BJ (cell line): Measurements from ENCODE around the gene DIS3L2. TPM values are rescaled to one million over a fixed set of nuclear protein-coding genes. Genes with fewer than 3 reads are reported as not detected.
"Not testable (repeated sequence)": the region's sequence is repeated elsewhere in the genome, so short reads cannot be mapped to it uniquely, and the experiment has no call there.

Experiments used
- CTCF ChIA-PET: fragments of 350-600 bp; formaldehyde crosslinking; extraction: SDS; loops from one replicate; lab custom pipeline; 2021; ENCODE audit warnings: antibody characterized with exemption, inconsistent platforms; lab: Yijun Ruan, JAX
- POLR2A ChIA-PET: fragments of 300-600 bp; sonication (Branson Sonifier 250); formaldehyde crosslinking; extraction: SDS; loops from one replicate; lab custom pipeline; 2021; ENCODE audit warnings: antibody characterized with exemption; lab: Charles Lee
- DNase-seq: peaks from one replicate; pipeline ENCODE4 v3.0.0-alpha.2; 2011; ENCODE audit warnings: low read depth
- H3K27me3 ChIP-seq: 2 replicates; pipeline ENCODE4 v1.6.0; 2011; ENCODE audit warnings: low read length; ENCODE audit not compliant: control insufficient read depth, insufficient read depth
- H3K36me3 ChIP-seq: 2 replicates; pipeline ENCODE4 v1.5.1; 2011; ENCODE audit warnings: low read length; ENCODE audit not compliant: control insufficient read depth, insufficient read depth
- H3K4me3 ChIP-seq: 2 replicates; pipeline ENCODE4 v1.5.1; 2011; ENCODE audit warnings: low read depth, mild to moderate bottlenecking, control low read depth, low read length
- polyA plus RNA-seq: library from polyadenylated mRNA; depleted of rRNA; stranded (reverse); fragments of >200 nt; gene quantifications from 2 replicates; pipeline ENCODE4 v1.2.3, GENCODE V29; 2011
- TF ChIP-seq, protein P1 (sequence below): IDR thresholded peaks from 2 replicates; pipeline ENCODE4 v1.5.1; 2011; ENCODE audit warnings: low read depth, mild to moderate bottlenecking, control low read depth, inconsistent platforms, low read length, moderate library complexity; ENCODE audit not compliant: insufficient read depth

The DIS3L2 gene
- polyA plus RNA-seq, 1 experiment = 12.4 TPM

DNA sequence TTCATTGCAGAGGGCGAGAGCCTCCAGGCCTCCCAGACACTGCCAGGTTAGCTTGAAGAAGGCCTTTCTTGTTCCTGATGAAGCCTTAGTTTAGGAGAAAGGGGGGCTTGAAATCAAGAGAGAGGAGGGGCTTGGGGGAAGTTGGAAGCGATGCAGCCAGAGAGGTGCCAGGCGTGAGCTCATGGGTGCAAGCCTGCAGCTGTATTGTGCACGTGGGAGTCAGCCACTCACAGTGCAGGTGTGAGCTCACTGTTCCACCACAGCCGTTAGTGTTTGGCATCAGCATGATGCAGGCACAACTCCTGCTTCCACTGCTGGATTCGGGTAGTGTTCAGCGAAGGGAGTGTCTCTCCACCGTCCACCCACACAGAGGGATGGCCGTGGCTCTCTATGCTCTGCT lies 348.6 kb downstream of the DIS3L2 start:
- ChIA-PET CTCF (interaction anchor here (1.4 to 3.4 kb wide), 4 partner anchors 16 to 409 kb away, joined by 5 to 16 read pairs (median 6); no protein-coding TSS in a partner anchor), POLR2A (no interaction called here)
- H3K27me3 ChIP-seq = no peaks in the 10 kb centered on the region
- TF ChIP-seq, protein P1, sequence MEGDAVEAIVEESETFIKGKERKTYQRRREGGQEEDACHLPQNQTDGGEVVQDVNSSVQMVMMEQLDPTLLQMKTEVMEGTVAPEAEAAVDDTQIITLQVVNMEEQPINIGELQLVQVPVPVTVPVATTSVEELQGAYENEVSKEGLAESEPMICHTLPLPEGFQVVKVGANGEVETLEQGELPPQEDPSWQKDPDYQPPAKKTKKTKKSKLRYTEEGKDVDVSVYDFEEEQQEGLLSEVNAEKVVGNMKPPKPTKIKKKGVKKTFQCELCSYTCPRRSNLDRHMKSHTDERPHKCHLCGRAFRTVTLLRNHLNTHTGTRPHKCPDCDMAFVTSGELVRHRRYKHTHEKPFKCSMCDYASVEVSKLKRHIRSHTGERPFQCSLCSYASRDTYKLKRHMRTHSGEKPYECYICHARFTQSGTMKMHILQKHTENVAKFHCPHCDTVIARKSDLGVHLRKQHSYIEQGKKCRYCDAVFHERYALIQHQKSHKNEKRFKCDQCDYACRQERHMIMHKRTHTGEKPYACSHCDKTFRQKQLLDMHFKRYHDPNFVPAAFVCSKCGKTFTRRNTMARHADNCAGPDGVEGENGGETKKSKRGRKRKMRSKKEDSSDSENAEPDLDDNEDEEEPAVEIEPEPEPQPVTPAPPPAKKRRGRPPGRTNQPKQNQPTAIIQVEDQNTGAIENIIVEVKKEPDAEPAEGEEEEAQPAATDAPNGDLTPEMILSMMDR = no peak
- no peak overlapping the region for H3K4me3 ChIP-seq
- peaks cover 1% of the 10 kb centered on the region; the same call in 1 of the 2 replicates for H3K36me3 ChIP-seq
- DNase-seq = no peak

DNA sequence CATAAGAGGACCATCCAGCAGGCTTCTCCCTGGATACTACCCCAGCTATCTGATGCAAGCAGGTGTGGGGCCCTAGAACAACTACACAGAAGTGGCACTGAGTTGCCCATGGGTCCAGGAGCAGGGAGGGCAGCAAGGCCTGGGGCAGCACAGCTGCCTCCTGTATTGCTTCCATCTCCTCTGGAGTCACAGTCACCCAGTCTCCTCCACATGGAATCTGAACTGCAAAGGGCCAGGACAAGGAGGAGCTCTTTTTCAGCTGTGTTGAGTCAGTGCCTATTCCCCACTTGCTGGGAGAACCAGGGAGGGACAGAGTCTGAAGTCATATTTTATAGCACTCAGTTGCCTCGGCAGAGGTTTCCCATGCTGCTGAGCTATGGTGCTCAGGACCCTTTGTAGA lies 349.2 kb downstream of the DIS3L2 start:
- Histone ChIP-seq H3K36me3 (peaks cover 1% of the 10 kb centered on the region; the same call in 1 of the 2 replicates), H3K27me3 (no peaks in the 10 kb centered on the region), H3K4me3 (no peak overlapping the region)
- no peak for DNase-seq
- ChIA-PET POLR2A (no interaction called here), CTCF (interaction anchor here (1.4 to 3.4 kb wide), 4 partner anchors 16 to 410 kb away, joined by 5 to 16 read pairs (median 6); no protein-coding TSS in a partner anchor)
- TF ChIP-seq, protein P1 = no peak

DNA sequence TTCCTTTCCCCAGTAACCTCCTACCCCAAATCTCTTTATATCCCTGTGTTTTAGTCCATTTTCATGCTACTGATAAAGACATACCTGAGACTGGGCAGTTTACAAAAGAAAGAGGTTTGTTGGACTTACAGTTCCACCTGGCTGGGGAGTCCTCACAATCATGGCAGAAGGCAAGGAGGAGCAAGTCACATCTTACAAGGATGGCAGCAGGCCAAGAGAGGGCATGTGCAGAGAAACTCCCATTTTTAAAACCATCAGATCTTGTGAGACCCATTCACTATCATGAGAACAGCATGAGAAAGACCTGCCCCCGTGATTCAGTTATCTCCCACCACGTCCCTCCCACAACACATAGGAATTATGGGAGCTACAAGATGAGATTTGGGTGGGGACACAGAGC lies 352.1 kb downstream of the DIS3L2 start:
- H3K4me3 ChIP-seq, H3K27me3 ChIP-seq, H3K36me3 ChIP-seq, POLR2A ChIA-PET, DNase-seq: not testable (repeated sequence)
- CTCF ChIA-PET = interaction anchor here (1.0 kb wide), 1 partner anchor 379 kb away, joined by 3 read pairs; no protein-coding TSS in a partner anchor

DNA sequence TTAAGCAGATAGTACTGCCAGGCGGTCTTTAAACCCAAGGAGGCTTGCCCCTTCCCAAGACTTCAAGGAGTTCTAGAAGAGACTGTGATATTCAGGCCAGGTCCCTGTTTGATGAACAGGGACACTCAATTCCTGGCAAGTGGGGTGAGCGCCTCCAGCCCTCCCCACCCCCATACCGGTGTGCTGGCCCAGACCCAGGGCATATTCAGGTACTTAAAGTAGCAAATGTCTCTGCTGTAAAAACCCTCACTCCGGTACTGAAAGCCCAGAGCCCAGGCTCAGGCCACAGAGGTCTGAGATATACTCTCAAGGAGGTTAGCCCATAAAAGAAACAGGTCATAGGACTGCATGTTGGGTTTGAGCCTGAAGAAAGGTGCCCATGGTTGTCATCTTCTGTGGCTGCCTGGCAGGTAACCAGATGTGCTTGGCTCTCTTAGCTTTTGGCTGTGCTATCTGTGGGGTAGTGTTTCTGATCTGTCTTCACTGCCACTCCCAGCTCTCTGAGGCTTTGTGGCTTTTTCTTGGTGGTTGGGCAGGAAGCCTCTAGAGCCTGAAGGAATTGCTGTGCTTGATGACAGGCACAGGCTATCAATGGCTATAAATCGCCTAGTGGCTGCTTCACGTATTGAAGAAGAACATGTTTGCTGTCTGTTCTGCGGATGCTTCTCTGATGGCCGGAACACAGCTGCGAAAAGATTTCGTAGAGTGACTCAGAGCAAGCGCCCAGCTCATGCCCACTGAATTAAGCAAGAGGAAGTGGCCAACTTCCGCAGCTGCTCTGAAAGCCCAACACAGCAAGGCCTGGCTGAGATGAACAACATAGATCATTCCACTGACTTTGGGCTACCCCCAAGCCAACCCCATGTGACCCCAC lies 353.8 kb downstream of the DIS3L2 start:
- CTCF ChIA-PET = interaction anchor here (0.6 to 3.3 kb wide), 7 partner anchors 8 to 445 kb away, joined by 3 to 12 read pairs (median 4); no protein-coding TSS in a partner anchor
- POLR2A ChIA-PET = no interaction called here
- H3K36me3 ChIP-seq = 0 out of 2 replicates have a peak, but pooled peaks cover 1% of the 10 kb centered on the region
- no peak overlapping the region for H3K4me3 ChIP-seq
- DNase-seq = peak; percentile 52
- H3K27me3 ChIP-seq = no peaks in the 10 kb centered on the region
- TF ChIP-seq, protein P1 = 0 out of 2 replicates have a peak, but pooled peaks have one; percentile 11

DNA sequence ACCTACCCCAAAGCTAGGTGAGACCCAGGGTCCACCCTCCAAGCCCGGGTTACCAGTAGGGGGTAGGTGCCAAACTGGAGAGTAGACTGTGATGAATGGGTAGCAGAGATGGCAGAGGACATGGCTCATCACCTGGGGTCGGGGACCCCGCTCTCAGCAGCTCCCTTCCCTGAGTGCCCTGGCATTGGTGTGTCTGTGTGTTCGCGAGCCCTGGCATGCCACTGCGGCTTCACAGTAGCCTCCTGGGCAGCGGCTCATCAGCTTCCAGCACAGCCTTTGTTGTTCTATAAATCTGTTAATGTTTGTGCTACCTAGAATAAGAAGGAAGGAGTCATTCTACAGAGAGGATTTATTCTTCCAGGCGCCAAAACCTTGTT lies 354.4 kb downstream of the DIS3L2 start:
- POLR2A ChIA-PET = no interaction called here
- DNase-seq = no peak
- CTCF ChIA-PET = interaction anchor here (0.6 to 3.3 kb wide), 6 partner anchors 8 to 446 kb away, joined by 3 to 12 read pairs (median 4); no protein-coding TSS in a partner anchor
- Histone ChIP-seq H3K4me3 (no peak overlapping the region), H3K36me3 (0 out of 2 replicates have a peak, but pooled peaks cover 1% of the 10 kb centered on the region), H3K27me3 (no peaks in the 10 kb centered on the region)
- TF ChIP-seq, protein P1 = no peak
